ENCODE measurements around the gene DGKI.

GRCh38 chr7:137417464-137417863 is 429.3 kb downstream of the DGKI start:
- TF ChIP-seq CTCF (conservative IDR thresholded peaks at IDR 0.05; ENCODE audit: low read depth, low read length), result no peak
- TF ChIP-seq EZH2 (IDR thresholded peaks at IDR 0.05; ENCODE audit: borderline replicate concordance, low read depth, low read length, poor library complexity, severe bottlenecking), result no peak
